K562 (cell line): ENCODE results near the gene UBE2N. TPM values are rescaled to one million over a fixed set of nuclear protein-coding genes. Genes with fewer than 3 reads are reported as not detected.
"Not testable (repeated sequence)": the region's sequence is repeated elsewhere in the genome, so short reads cannot be mapped to it uniquely, and the experiment has no call there.

Experiments
- ATAC-seq: fragments of 200-7000 bp; cut with Tn5 transposase; 3 replicates; pipeline ENCODE4 v1.9.1; 2020; ENCODE audit warnings: moderate library complexity
- BruUV-seq: library from RNA; stranded (reverse); fragments of 400-500 nt; replicated peaks from 2 replicates; lab custom pipeline; 2021; lab: Mats Ljungman, UMichigan
- CTCF ChIA-PET: fragments of 300-600 bp; formaldehyde crosslinking; extraction: SDS; loops from one replicate; lab custom pipeline; 2021; ENCODE audit warnings: low intra/inter-chr PET ratio; lab: Yijun Ruan, JAX
- POLR2A ChIA-PET: fragments of 300-600, 350-650 bp; sonication (Branson Sonifier 250); formaldehyde crosslinking; extraction: SDS; loops from one replicate; lab custom pipeline; 2021; ENCODE audit warnings: antibody characterized with exemption, inconsistent platforms; lab: Yijun Ruan, JAX
- DNase-seq, 4 experiments: peaks; one replicate each; pipeline versions ENCODE4 v3.0.0 to v3.0.0-alpha.2; 2011 to 2018; ENCODE audit warnings: low spot score in 3 of 4, mixed read lengths in 3 of 4; ENCODE audit errors: extremely low read depth in 1 of 4
- FAIRE-seq: peaks from 2 replicates; lab custom pipeline; 2011; peaks lifted over from hg19 to GRCh38; lab: Jason Lieb, UNC
- H2AFZ ChIP-seq: 2 replicates; pipeline ENCODE4 v1.6.0; 2011; ENCODE audit warnings: low read depth, low read length, control low read depth, inconsistent platforms
- H3K27ac ChIP-seq: fragments of 200-600 bp; 3 replicates; pipeline ENCODE4 v1.8.0; 2011; ENCODE audit warnings: low read depth, mild to moderate bottlenecking, control low read depth, inconsistent platforms, low read length, moderate library complexity, mixed read lengths; ENCODE audit errors: extremely low read depth
- H3K27me3 ChIP-seq, 2 experiments: fragments of 300-600 bp in 1 of 2; 2 replicates in 1 of 2; 3 replicates in 1 of 2; pipeline versions ENCODE4 v1.6.0 to v1.8.0; 2011; ENCODE audit warnings: inconsistent platforms in 2 of 2, low read length in 2 of 2, mild to moderate bottlenecking in 1 of 2, mixed read lengths in 1 of 2, moderate library complexity in 1 of 2; ENCODE audit not compliant: control insufficient read depth in 2 of 2, insufficient read depth in 2 of 2
- H3K36me3 ChIP-seq: fragments of 300-600 bp; 3 replicates; pipeline ENCODE4 v1.8.0; 2011; ENCODE audit warnings: mild to moderate bottlenecking, low read length, inconsistent platforms; ENCODE audit not compliant: control insufficient read depth, insufficient read depth
- H3K4me1 ChIP-seq, 2 experiments: fragments of 200-600 bp in 1 of 2; replicated peaks in 1 of 2; 2 replicates in 1 of 2; 3 replicates in 1 of 2; pipeline versions ENCODE4 v1.5.1 to v1.8.0; 2011; ENCODE audit warnings: inconsistent platforms in 2 of 2, low read length in 2 of 2, mild to moderate bottlenecking in 1 of 2, mixed read lengths in 1 of 2, moderate library complexity in 1 of 2; ENCODE audit not compliant: control insufficient read depth in 2 of 2, insufficient read depth in 2 of 2
- H3K4me2 ChIP-seq: 2 replicates; pipeline ENCODE4 v1.6.1; 2011; ENCODE audit warnings: low read length, control low read depth, inconsistent platforms, mixed read lengths; ENCODE audit not compliant: insufficient read depth
- H3K4me3 ChIP-seq: fragments of 200-600 bp; sonication (generic), shearing (Covaris generic); 2 replicates; pipeline ENCODE4 v1.5.1; 2016; ENCODE audit warnings: control low read depth, inconsistent platforms
- H3K79me2 ChIP-seq: fragments of 200-600 bp; 3 replicates; pipeline ENCODE4 v1.8.0; 2011; ENCODE audit warnings: low read length, inconsistent platforms; ENCODE audit not compliant: control insufficient read depth, insufficient read depth
- H3K9ac ChIP-seq, 2 experiments: 2 replicates each; pipeline versions ENCODE4 v1.6.0 to v1.6.1; 2011; ENCODE audit warnings: low read depth in 2 of 2, low read length in 2 of 2, control low read depth in 1 of 2, inconsistent platforms in 1 of 2, mild to moderate bottlenecking in 1 of 2, mixed read lengths in 1 of 2; ENCODE audit not compliant: insufficient read depth in 1 of 2
- H3K9me1 ChIP-seq: one replicate; pipeline ENCODE4 v1.6.0; 2011; ENCODE audit warnings: inconsistent platforms, mild to moderate bottlenecking, low read length, moderate library complexity; ENCODE audit not compliant: control insufficient read depth, insufficient read depth
- H3K9me3 ChIP-seq: replicated peaks from 2 replicates; pipeline ENCODE4 v1.5.1; 2011; ENCODE audit warnings: low read depth, low read length, inconsistent platforms; ENCODE audit not compliant: control insufficient read depth, insufficient read depth
- H4K20me1 ChIP-seq: replicated peaks from 2 replicates; pipeline ENCODE4 v1.6.1; 2011; ENCODE audit warnings: low read length, inconsistent platforms, mixed read lengths; ENCODE audit not compliant: control insufficient read depth, insufficient read depth
- RBM22 ChIP-seq: fragments of 200-400 bp; formaldehyde crosslinking; IDR thresholded peaks from 2 replicates; pipeline ENCODE4 v1.6.1; 2018; ENCODE audit warnings: low read length, low read depth; ENCODE audit not compliant: poor library complexity, severe bottlenecking
- WGBS: fragments of 100-300 bp; shearing (Covaris generic); methylation state at CpG from one replicate; pipeline ENCODE4 v1.1.6; 2016; ENCODE audit warnings: low coverage, mixed read lengths; ENCODE audit not compliant: insufficient coverage; ENCODE audit errors: missing lambda C conversion rate; 5-methylcytosine and 5-hydroxymethylcytosine counted together
- in situ Hi-C: fragments of 300-500 bp; cut with MboI; formaldehyde crosslinking; loops from 4 replicates; pipeline ENCODE4 v1.15.0; 2018; ENCODE audit warnings: inconsistent platforms, mixed read lengths
- intact Hi-C: fragments of 100-400 bp; cut with micrococcal nuclease; formaldehyde crosslinking; loops from 2 replicates; pipeline ENCODE4 v1.14.2; 2022
- polyA plus RNA-seq, 8 experiments: library from polyadenylated mRNA; depleted of rRNA in 4 of 8; stranded (reverse) in 5 of 8; unstranded in 3 of 8; fragments of >200 nt; fragmentation: Nextera tagmentation in 2 of 8; fragmentation: Illumina TruSeq in 1 of 8; extraction: Ambion mirVana in 2 of 8; extraction: Trizol in 1 of 8; gene quantifications; 2 replicates each; pipeline versions ENCODE4 v1.2.1 to v1.2.3, GENCODE V29; 2011 to 2014; ENCODE audit warnings: inconsistent platforms in 1 of 8, missing spikeins in 1 of 8
- total RNA-seq, 7 experiments: library from RNA; depleted of rRNA in 6 of 7; stranded (reverse); fragments of >200 nt in 6 of 7; fragmentation: Illumina TruSeq in 2 of 7; extraction: Trizol in 2 of 7; gene quantifications; 2 replicates each; pipeline versions ENCODE4 v1.2.1 to v1.2.3, GENCODE V29; 2011 to 2021; ENCODE audit warnings: low replicate concordance in 1 of 7
- TF ChIP-seq, protein P1 (sequence below), 2 experiments: fragments of 450-650 bp in 1 of 2; sonication (generic) in 1 of 2; formaldehyde crosslinking in 1 of 2; IDR thresholded peaks; 2 replicates each; pipeline versions ENCODE4 v1.7.1 to v1.9.0; 2016 to 2022; ENCODE audit warnings: inconsistent platforms in 1 of 2, mild to moderate bottlenecking in 1 of 2, missing genetic modification reagents in 1 of 2

UBE2N gene
- total and polyA plus RNA-seq, 9 of the 15 experiments (the other 6 are each of a cell fraction or from before 2014, with no cell fraction given), result 189 to 826 (median 260) TPM

DNA sequence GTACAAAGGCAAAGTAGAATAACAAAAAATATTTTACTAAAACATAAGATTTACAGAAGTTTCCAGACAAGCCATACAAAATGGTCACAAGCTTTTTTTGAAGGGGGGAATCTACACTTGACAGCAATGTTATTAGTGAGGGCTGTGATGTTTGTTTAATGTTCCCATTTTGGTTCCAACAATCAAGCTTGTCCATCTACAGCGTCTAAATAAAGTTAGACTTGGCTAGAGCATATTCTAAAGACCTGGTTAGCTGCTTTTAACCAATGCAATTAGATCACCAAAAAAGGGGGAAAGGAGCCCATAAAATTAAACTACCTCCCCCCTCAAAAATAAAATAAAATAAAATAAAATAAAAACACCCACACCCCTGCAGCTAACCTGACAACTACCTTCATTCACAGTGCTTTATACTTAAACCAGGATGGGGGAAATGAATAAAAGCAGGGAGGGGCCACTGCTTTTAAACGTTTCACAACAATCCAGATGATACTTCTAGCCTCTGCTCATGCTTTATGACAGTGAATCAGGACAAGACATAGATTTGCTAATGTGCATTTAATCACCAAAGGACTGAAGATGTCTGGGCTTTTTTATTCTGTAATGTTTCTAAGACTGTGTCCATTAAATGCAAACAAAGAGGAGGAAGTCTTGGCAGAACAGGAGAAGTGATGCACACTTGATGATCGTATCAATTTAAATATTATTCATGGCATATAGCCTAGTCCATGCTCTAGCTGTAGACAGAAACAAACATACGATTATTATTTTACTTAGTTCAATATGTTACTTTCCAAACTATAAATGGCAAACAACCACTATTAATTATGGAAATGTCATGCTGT lies 32.2 kb downstream of the UBE2N start:
- CTCF ChIA-PET, result interaction anchor here (0.6 kb wide), 1 partner anchor 425 kb away, joined by 7 read pairs; no protein-coding TSS in a partner anchor
- peaks cover 37% of the 10 kb centered on the region for H3K79me2 ChIP-seq
- BruUV-seq, result TSS peak; percentile 74
- intact Hi-C loops, H4K20me1 ChIP-seq, H3K9ac ChIP-seq, H3K9me1 ChIP-seq, H3K9me3 ChIP-seq, ATAC-seq, H2AFZ ChIP-seq, H3K27ac ChIP-seq, H3K4me3 ChIP-seq, H3K27me3 ChIP-seq, DNase-seq, FAIRE-seq, H3K4me2 ChIP-seq, H3K4me1 ChIP-seq: not testable (repeated sequence)
- POLR2A ChIA-PET, result interaction anchor here (0.7 to 1.6 kb wide), 2 partner anchors 27 to 245 kb away, joined by 4 read pairs; no protein-coding TSS in a partner anchor
- in situ Hi-C loops, result loop anchor here (25.0 kb wide), 2 partner anchors 422 to 622 kb away; no protein-coding TSS in a partner anchor
- peaks cover 55% of the 10 kb centered on the region for H3K36me3 ChIP-seq
- peak; percentile 27 for TF ChIP-seq RBM22
- TF ChIP-seq, protein P1, sequence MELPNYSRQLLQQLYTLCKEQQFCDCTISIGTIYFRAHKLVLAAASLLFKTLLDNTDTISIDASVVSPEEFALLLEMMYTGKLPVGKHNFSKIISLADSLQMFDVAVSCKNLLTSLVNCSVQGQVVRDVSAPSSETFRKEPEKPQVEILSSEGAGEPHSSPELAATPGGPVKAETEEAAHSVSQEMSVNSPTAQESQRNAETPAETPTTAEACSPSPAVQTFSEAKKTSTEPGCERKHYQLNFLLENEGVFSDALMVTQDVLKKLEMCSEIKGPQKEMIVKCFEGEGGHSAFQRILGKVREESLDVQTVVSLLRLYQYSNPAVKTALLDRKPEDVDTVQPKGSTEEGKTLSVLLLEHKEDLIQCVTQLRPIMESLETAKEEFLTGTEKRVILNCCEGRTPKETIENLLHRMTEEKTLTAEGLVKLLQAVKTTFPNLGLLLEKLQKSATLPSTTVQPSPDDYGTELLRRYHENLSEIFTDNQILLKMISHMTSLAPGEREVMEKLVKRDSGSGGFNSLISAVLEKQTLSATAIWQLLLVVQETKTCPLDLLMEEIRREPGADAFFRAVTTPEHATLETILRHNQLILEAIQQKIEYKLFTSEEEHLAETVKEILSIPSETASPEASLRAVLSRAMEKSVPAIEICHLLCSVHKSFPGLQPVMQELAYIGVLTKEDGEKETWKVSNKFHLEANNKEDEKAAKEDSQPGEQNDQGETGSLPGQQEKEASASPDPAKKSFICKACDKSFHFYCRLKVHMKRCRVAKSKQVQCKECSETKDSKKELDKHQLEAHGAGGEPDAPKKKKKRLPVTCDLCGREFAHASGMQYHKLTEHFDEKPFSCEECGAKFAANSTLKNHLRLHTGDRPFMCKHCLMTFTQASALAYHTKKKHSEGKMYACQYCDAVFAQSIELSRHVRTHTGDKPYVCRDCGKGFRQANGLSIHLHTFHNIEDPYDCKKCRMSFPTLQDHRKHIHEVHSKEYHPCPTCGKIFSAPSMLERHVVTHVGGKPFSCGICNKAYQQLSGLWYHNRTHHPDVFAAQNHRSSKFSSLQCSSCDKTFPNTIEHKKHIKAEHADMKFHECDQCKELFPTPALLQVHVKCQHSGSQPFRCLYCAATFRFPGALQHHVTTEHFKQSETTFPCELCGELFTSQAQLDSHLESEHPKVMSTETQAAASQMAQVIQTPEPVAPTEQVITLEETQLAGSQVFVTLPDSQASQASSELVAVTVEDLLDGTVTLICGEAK (IDR thresholded peaks at IDR 0.05), result peak; percentile 78
- TF ChIP-seq, protein P1 (CRISPR knock-in tag; IDR thresholded peaks at IDR 0.05), result peak; percentile 38; the same call in 1 of the 2 replicates
- 62% methylated on average over 4 of the region's 4 CpGs for WGBS
